IPS DF 6.9 (cell line): ENCODE data around the gene STK32A.

Source experiments
- DNase-seq: peaks from one replicate; pipeline ENCODE4 v3.0.0-alpha.2; 2013; ENCODE audit warnings: low read depth, low spot score
- H3K27ac ChIP-seq: one replicate; pipeline ENCODE4 v1.5.1; 2013; ENCODE audit warnings: low read length, control low read depth
- H3K27me3 ChIP-seq: 2 replicates; pipeline ENCODE4 v1.6.1; 2013; ENCODE audit warnings: mild to moderate bottlenecking, low read length; ENCODE audit not compliant: control insufficient read depth, insufficient read depth
- H3K36me3 ChIP-seq: 2 replicates; pipeline ENCODE4 v1.6.1; 2013; ENCODE audit warnings: low read length; ENCODE audit not compliant: control insufficient read depth, insufficient read depth
- H3K4me1 ChIP-seq: 2 replicates; pipeline ENCODE4 v1.6.1; 2013; ENCODE audit warnings: low read length; ENCODE audit not compliant: control insufficient read depth, insufficient read depth
- H3K4me3 ChIP-seq: 2 replicates; pipeline ENCODE4 v1.5.1; 2013; ENCODE audit warnings: mild to moderate bottlenecking, low read length
- H3K9me3 ChIP-seq: 2 replicates; pipeline ENCODE4 v1.6.1; 2013; ENCODE audit warnings: low read length, inconsistent platforms; ENCODE audit not compliant: control insufficient read depth, insufficient read depth
- WGBS: extraction: QIAGEN DNeasy Blood & Tissue Kit; methylation state at CpG from one replicate; pipeline ENCODE4 v1.1.7; 2013; ENCODE audit warnings: mixed read lengths, missing lambda C conversion rate; ENCODE audit not compliant: insufficient read length, insufficient coverage; 5-methylcytosine and 5-hydroxymethylcytosine counted together

Gene STK32A

DNA sequence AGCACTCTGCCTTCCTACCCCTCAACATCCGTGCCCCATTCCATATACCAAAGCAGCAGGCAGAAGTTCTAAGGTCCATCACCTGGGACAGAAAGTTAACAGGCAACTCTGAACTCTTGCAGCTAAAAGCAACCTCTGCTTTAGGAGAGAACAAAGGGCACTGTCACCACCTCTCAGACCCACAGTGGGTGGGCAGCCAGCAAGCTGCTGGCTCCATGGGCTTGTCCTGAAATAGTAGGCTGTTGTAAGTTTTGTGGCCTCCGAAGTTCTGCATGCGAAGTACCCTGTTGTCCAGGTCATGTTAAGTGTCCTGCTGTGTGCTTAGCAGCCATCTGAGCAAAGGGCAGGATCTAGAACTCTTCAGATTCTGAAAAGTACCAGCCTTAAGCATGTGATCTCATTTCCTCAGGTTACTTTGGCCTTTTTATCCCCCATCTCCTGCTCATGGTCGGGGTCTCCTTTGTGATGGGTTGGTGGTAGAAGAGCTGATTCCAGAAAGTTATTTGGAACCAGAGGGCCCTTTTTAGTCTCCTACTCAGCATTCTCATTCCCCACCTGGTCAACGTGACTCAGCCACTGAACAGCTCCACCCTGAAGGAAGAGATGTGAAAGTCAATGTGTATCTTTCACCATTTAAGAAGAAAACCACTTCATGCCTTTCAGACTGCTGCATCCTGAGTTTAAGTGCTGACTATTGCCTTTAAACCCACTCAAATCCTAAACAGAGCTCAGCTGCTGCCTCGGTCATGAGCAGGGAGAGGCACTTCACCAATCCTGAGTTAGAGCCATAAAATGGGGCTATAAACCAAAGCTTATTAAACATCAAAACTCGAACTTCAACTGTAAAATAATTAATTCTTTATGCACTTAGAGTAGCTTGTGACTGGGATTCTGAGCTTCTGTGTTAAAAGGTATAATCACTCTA, 153.6 kb downstream of the STK32A start:
- H3K4me3 ChIP-seq, result no peak overlapping the region
- no peak for DNase-seq
- no CpG with 5 or more reads among the region's 7 CpGs for WGBS
- peaks cover 11% of the 10 kb centered on the region; the same call in 1 of the 2 replicates for H3K36me3 ChIP-seq
- no peak overlapping the region for H3K27ac ChIP-seq
- no peaks in the 10 kb centered on the region for H3K27me3 ChIP-seq
- no peaks in the 10 kb centered on the region for H3K9me3 ChIP-seq
- no peaks in the 10 kb centered on the region for H3K4me1 ChIP-seq

GRCh38 chr5:147390654-147391225, 155.9 kb downstream of the STK32A start:
- WGBS, result no CpG with 5 or more reads among the region's 3 CpGs
- peaks cover 21% of the 10 kb centered on the region; the same call in 1 of the 2 replicates for H3K36me3 ChIP-seq
- H3K27me3 ChIP-seq, result no peaks in the 10 kb centered on the region
- H3K9me3 ChIP-seq, result no peaks in the 10 kb centered on the region
- no peak overlapping the region for H3K4me3 ChIP-seq
- H3K27ac ChIP-seq, result no peak overlapping the region
- no peak for DNase-seq
- no peaks in the 10 kb centered on the region for H3K4me1 ChIP-seq

DNA sequence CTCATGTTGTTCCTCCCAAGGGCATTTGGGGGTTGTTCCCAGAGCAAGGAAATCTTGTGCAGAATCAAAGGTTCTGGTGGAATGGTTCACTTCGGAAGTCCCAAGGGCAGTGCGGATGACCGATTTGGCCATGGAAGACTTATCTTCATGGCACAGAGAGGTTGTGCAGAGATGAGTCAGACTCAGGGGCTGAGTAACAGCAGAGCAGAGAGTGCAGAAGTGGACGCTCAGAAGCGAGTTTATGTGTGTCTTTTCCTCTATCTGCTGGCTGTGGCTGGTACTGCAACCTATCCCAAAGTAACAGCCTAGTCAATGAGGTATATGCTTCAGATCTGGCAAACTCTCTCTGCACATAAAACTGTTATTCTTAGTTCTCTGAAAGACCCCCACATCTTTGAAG, 157.0 kb downstream of the STK32A start:
- no peak for DNase-seq
- H3K36me3 ChIP-seq, result peaks cover 29% of the 10 kb centered on the region
- H3K9me3 ChIP-seq, result no peaks in the 10 kb centered on the region
- no CpG with 5 or more reads among the region's 5 CpGs for WGBS
- H3K27me3 ChIP-seq, result no peaks in the 10 kb centered on the region
- no peaks in the 10 kb centered on the region for H3K4me1 ChIP-seq
- no peak overlapping the region for H3K4me3 ChIP-seq
- H3K27ac ChIP-seq, result no peak overlapping the region

DNA sequence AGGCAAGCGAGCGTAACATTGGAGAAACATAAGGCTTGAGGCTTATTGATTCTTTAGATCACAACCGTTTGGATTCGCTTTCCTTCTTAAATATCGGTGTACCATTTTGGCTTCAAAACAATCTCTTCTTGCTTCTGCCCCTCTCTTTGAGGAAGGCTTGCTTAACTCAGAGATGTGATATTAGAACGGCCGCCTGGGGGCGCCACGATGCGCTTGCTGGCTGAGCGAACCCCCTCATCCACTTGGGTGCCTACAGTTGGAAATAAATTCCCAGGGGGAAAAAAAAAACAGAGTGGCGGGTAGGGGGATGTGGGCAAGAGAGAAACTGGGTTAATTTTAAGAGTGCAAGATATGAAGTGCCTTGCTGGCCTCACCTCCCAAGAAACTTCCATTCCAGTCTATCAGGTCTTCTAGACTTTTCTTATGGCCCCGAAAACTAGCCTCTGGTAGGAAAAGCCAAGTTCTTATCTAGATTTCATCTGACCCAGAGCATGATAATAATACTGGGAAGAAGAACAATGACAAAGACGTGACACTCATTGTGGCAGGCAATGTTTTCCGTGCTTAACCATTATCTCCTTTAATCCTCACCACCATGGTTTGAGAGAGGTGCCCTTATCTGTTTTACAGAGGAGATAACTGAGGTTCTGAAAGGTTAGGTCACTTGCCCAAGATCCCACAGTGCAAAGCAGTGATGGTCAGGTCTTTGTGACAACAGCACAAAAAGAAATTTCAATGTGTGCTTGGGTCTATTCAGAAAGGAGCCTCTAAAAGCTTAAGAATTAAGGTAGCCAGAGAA, 159.2 kb downstream of the STK32A start:
- no peak for DNase-seq
- Histone ChIP-seq H3K9me3 (no peaks in the 10 kb centered on the region), H3K27me3 (no peaks in the 10 kb centered on the region), H3K4me1 (no peaks in the 10 kb centered on the region), H3K27ac (no peak overlapping the region), H3K4me3 (no peak overlapping the region), H3K36me3 (peaks cover 41% of the 10 kb centered on the region)
- no CpG with 5 or more reads among the region's 15 CpGs for WGBS

DNA sequence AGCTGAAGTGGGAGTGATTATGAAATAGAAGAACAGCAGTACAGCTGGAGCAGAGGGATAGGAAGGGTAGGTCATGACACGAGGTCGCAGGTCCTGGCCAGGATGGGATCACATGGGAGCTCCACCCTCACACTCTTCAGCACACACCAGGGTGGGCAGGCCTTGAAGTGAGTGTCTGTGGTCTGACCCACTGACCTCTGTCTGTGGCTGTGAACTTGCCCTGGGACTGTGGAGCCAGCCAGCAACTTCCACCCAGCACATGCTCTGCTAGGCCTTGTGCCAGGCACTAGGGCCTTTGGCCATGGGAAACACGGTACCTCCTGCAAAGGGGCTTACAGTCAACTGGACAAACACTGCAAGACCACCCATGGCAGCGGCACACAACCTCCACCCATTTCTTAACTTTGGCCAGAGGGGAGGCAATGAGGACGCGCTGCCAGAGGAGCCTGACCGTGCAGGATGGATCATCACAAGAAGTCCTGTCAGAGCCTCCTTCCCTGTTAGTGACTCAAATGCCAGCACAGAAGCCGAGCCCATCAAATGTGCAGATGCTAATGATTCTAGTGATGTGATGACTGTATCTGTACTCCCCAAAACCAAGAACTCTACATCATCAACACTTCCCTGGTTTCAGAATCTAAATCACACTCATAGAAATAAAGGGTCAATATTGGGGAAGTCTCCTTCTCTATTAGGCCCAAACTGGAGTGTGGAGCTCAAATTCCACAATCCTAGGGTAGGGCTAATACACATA, 161.4 kb downstream of the STK32A start:
- H3K27ac ChIP-seq, result no peak overlapping the region
- H3K4me1 ChIP-seq, result no peaks in the 10 kb centered on the region
- no peak overlapping the region for H3K4me3 ChIP-seq
- no peaks in the 10 kb centered on the region for H3K9me3 ChIP-seq
- H3K27me3 ChIP-seq, result no peaks in the 10 kb centered on the region
- WGBS, result no CpG with 5 or more reads among the region's 8 CpGs
- peaks cover 43% of the 10 kb centered on the region for H3K36me3 ChIP-seq
- DNase-seq, result no peak

GRCh38 chr5:147397616-147398015, 162.8 kb downstream of the STK32A start:
- Histone ChIP-seq H3K4me3 (no peak overlapping the region), H3K9me3 (no peaks in the 10 kb centered on the region), H3K36me3 (peaks cover 44% of the 10 kb centered on the region), H3K4me1 (no peaks in the 10 kb centered on the region), H3K27ac (no peak overlapping the region), H3K27me3 (no peaks in the 10 kb centered on the region)
- no peak for DNase-seq
- WGBS, result no CpG with 5 or more reads among the region's 11 CpGs

DNA sequence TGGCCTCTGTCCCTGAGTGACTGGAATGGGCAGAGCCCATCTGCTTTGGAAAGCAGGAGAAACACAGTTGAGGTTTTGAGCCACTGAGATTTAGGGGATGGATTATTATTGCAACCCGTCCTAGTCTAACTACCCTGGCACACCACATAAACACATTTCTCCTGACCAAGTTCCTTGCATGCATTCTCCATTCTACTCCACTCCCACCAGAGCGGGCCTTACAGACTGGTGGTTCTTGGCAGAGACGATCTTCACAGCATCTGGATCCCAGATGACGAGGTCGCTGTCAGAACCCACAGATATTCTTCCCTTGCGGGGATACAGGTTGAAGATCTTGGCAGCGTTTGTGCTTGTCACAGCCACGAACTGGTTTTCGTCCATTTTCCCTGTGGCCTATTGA, 164.0 kb downstream of the STK32A start:
- WGBS, result no CpG with 5 or more reads among the region's 9 CpGs
- Histone ChIP-seq H3K9me3 (no peaks in the 10 kb centered on the region), H3K27me3 (no peaks in the 10 kb centered on the region), H3K4me1 (no peaks in the 10 kb centered on the region; the same call in 1 of the 2 replicates), H3K36me3 (peaks cover 38% of the 10 kb centered on the region), H3K27ac (no peak overlapping the region), H3K4me3 (no peak overlapping the region)
- DNase-seq, result no peak

DNA sequence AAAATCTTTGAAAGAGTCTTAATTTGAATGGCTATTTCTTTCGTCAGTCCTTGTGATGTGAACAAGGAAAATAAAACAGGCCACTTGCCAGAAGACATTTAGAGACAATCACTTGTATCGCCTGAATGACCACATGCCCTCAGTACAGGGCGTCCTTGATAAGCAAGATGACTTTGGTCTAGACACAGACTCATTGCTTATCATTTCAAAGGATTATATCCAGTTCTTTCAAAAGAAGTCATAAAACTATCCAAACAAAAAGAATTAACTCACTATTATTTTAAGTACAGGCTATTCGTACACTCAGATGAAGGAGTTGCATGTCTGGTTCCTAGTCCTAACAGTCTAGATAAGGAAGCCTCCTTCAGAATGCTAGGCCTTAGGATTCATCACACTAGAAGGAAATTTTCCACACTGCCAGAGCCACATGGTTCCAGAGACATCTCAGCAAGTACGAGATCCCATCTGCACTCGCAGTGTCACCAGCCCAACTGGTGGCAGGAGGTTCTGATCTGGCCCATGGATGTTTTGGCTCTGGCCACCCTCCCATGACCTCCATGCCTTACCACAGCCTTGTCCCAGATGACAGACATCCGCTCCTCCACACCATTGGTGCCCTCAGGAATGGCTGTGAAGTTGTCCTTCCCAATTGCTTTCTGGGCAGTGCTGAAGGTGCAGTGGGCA, 165.4 kb downstream of the STK32A start:
- Histone ChIP-seq H3K4me1 (no peaks in the 10 kb centered on the region; the same call in 1 of the 2 replicates), H3K27me3 (no peaks in the 10 kb centered on the region), H3K27ac (no peak overlapping the region), H3K4me3 (no peak overlapping the region), H3K9me3 (no peaks in the 10 kb centered on the region), H3K36me3 (peaks cover 41% of the 10 kb centered on the region)
- WGBS, result no CpG with 5 or more reads among the region's 7 CpGs
- DNase-seq, result no peak

- Histone ChIP-seq H3K9me3 (no peaks in the 10 kb centered on the region), H3K27me3 (no peaks in the 10 kb centered on the region), H3K27ac (no peak overlapping the region), H3K4me3 (no peak overlapping the region), H3K4me1 (no peaks in the 10 kb centered on the region; the same call in 1 of the 2 replicates), H3K36me3 (peaks cover 40% of the 10 kb centered on the region)
- DNase-seq, result no peak
These were observed 166.1 kb downstream of the STK32A start for GRCh38 chr5:147400881-147401280.
